HG03135 (cell line): ENCODE results near the gene CASP8.
"Not testable (repeated sequence)": the region's sequence is repeated elsewhere in the genome, so short reads cannot be mapped to it uniquely, and the experiment has no call there.

ENCODE experiments used
- ATAC-seq: cut with Tn5 transposase; IDR thresholded peaks from one replicate; pipeline ENCODE4 v1.9.1; 2021; ENCODE audit warnings: mild to moderate bottlenecking, moderate library complexity; ENCODE audit not compliant: unreplicated experiment

CASP8 gene

DNA sequence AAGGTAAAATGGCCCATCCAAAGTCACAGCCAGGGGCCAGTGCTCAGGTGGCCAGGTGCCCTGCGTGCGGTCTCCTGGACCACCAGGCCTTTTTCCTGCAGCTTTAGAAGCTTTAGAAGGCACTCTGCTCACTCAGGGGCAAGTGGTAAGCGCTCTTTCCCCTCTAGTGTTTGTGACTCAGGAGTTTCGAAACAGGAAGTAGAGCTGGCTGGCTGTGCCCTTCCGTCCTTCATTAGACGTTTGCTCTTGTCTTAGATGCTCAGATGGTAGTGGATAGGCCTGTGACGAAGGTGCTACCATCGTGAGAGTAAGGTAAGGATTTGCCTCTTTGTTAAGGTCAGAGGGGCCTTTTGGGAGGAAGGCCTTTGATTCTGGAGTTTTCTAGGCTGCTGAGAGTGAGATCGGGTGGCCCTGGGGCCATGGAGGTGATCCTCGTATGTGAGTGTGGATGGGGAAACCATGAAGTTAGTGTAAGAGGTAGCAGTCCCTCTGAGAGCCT is at the start of gene CASP8:
CASP8 (plus strand) TSS at position 235 of the 499 bp plus-strand sequence. CDS start 5,951 bp downstream, outside the sequence.
- peak; percentile 22 for ATAC-seq

DNA sequence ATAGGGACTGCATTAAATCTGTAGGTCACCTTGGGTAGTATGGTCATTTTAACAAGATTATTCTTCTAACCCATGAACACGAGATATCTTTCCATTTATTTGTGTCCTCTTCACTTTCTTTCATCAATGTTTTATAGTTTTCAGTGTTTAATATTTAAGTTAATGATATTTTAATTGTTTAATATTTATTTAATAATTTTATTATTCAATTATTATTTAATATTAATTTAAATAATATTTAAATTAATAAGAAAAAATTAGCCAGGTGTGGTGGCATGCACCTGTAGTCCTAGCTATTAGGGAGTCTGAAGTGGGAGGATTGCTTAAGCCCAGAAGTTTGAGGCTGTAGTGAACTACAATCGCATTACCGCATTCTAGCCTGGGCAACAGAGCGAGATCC is 44.4 kb upstream of the CASP8 start:
- ATAC-seq, result no peak

DNA sequence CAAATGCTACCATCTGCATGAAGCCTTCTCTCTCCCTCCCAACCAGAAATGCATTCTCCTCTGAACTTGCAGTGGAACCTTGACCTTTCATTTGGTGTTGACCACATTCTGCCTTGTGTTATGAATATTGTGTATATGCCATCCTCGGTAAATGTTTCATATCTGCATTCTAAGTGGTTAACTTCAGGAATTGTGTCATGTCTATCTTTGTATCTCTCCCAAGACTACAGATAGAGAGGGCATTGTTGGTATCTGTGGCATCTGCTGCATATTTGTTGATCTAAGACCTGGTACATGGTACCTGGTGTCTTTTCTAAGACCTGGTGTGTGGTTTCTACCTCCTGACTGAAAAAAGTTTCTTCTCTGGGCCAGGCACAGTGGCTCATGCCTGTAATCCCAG is 43.4 kb upstream of the CASP8 start:
- no peak for ATAC-seq

DNA sequence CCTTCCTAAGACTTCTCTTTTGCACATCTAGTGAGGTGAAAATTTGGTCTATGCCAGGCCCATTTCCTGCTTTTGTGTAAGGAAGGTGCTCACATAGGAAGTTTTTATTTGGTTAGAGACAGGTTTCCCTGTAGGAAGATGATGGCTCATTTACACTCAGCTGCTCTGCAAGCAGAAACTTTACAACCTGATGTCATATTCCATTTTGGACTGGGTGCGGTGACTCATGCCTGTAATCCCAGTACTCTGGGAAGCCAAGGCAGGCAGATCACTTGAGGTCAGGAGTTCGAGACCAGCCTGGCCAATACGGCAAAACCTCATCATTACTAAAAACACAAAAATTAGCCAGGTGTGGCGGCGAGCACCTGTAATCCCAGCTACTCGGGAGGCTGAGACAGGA is 41.6 kb upstream of the CASP8 start:
- ATAC-seq, result no peak

DNA sequence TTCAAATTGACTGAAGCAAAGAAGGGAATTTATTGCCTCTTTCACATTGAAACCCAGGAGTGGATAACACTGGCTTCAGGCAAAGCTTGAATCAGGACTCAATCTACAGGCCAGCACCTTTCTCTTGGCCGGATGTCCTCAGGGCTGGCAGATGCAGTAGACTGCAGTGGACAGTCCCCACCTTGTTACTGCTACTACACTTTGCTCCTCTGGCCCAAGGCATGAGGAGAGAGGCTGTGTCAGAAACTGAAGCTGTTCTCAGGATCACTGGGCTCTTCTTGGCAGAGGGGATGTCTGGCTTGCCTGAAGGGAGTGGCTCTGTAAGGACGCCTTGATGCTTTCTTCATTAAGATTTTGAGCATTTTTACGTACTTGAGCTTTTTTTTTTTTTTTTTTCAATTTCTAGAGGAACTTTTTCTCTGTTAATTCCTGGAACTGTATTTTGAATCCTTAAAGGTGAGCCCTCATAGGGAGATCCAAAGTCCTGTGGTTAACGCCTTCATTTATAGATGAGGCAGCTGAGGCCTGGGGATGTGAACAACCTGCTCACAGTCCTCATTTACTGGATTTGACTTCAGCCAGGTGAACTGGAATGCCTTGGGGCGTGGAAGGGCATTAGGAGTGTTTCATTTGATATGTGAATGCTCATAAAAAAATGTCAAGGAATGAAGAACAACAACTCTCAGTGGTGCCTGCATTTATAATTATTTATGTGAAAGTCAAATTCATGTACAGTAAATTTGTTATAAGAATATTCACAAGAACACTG is 40.8 kb upstream of the CASP8 start:
- no peak for ATAC-seq

DNA sequence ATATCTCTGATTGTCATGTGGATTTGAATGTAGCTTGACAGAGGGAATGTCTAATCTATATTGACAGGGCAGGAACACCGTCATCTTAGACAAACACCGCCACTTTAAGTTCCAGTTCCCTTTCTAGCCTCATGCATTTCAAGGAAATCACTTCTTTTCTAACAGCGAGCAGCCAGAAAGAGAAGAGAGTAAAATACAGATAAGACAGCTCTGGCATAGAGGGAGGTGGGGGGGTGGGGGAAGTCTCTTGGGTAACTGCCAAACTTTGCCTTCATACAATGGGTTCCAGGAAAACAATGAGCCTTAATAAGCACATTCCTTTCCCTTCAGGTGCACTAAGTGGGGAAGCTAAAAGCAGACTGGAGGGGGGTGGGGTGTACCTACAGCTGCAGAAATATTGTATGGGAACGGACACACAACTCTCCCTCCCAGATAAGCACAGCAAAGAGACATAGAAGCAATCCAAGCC is 40.2 kb upstream of the CASP8 start:
- ATAC-seq, result no peak

DNA sequence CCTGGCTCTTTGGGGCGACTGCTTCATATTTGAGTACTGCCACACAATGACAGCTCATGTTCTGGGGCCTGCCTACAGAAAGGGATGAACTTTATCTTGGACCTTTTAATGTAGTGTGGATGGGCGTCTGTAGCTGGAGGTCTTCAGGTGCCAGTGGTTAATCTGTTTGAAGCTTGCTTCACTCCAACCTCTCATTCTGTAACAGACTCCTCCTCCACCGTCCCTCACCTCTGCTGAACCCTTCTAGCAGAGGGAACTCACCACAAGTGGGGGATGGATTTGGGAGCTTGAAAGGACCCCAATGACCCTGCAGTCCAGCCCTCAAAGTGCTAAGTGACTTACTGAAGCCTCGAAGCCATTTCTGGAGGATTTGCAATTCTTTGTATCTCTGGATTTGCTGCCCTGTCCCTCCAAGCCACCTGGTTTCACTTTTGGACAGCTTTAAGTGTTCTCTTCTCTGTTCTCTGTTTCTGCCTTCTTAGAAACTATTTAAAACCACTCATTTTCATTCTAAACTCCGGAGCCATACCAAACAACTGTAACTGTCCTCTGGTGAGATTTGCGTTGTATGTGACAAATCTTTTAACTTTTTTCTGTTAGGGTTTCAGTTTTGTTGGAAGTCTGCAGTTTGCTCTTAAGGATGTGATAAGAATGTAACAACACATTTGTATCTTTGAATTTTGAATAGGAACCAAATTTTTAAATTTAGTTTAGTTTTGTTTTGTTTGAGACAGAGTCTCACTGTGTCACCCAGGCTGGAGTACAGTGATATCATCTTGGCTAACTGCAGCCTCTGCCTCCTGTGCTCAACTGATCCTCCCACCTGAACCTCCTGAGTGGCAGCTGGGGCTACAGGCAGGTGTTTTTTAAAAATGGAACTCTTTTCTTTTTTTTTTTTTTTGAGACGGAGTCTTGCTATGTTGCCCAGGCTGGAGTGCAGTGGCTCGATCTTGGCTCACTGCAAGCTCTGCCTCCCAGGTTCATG is 37.0 kb upstream of the CASP8 start:
- ATAC-seq, result peak; percentile 86

DNA sequence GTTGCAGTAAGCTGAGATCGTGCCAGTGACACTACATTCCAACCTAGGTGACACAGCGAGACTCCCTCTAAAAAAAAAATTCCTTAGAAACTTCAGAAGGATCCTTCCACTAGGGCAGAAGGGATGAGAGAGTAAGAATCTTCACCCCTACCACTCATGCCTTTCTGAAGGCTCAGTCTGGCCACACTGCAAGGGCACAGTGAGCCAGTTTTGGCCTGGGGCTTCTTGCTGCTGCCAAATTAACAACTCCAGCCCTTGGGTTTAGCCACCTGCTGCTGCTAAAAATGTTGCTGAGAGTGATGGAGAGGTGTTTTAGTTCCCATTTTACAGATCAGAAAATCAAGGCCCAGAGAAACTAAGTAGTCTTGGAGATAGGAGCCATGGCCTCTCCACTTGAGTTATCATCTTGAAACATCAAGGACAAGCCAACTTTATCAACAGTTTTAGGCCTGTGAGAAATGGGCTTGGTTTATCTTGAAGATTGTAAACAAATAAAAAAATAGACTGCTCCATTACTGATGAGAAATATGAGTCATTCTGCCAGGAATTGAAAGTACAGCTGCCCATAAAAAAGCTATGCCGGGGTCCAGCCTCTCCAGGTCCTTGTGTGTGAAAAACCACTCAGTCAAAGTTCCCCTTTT is 31.9 kb upstream of the CASP8 start:
- no peak for ATAC-seq

DNA sequence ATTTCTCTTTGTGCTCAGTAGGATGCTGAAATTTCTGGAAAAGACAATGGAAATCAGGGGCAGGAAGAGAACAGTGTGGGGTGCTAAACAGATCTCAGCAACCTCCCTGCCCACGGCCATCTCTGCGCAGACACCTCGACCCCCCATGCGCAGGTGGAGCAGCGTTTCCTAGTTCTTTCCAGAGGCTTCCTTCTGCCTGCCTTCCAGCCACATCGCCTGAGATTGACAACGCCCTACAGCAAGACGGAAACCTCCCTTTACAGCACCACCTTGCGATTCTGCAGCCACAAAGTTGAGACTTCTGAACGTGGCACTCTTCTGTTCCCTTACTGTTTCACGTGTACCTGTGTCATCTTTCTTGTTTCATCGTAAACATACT is 31.4 kb upstream of the CASP8 start:
- no peak for ATAC-seq

DNA sequence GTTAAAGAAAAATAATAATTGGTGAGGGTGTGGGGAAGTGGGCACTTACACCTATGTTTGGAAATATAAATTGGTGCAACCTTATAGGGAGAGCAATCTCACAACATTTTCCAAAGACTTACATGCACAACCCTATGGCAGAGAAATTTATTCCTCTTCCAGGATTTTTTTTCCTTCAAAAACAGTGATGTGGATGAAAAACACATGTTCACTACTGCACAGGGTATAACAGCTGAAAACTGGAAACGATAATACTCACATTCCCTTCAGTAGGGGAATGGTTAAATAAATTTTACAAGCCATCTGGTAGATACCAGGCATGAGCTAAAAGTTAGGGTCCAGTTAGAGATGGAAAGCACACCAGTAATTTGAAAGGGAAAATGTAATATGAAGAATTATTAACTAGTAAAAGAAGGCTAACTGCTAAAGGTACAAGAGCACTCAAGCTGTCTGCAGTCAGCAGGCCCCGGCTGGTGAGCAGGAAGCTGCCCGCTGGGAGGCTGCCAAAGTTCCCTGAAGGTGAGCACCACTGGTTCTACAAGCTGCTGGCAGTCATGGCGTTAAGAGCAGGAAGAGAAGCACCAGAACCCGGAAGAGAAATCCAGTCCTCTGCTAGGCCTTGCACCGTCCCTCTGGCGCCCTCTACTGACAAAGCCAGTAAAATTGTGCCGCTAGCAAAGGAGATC is 28.4 kb upstream of the CASP8 start:
- peak; percentile 50 for ATAC-seq

DNA sequence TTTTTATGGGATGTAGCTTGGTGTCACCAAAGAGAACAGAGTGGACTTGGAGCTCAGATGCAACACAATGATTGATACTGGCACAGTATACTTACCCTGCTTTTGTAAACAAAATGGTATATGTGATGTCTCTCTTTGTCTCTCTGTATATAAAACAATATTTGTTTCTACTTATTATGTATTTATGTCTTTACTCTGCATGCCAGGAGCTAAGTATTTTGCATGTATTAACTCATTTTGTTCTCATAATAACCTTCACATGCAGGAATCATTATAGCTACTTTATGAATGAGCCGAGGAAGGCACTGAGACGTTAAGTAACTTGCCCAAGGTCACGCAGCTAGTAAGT is 27.9 kb upstream of the CASP8 start:
- no peak for ATAC-seq

DNA sequence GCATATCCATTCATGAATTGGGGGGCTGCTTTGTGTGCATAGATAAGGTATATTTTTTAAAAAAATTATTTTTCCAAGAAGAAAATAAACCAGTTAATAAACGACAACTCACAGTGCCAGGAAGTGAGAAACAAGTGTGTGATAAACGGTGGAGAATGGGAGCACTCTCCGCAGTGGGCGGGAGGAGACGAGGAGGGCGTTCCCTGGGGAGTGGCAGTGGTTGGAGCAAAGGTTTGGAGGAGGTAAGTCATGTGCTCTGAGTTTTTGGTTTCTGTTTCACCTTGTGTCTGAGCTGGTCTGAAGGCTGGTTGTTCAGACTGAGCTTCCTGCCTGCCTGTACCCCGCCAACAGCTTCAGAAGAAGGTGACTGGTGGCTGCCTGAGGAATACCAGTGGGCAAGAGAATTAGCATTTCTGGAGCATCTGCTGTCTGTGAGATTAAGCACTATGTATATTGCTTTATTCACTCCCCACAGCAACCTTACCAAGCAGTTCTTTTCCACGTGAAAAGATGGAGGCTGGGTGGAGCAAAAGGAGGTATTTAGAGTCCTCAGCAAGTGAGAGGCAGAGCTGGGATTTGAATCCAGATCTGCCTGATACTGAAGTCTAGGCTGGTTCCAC is 27.0 kb upstream of the CASP8 start:
- ATAC-seq, result peak; percentile 87

DNA sequence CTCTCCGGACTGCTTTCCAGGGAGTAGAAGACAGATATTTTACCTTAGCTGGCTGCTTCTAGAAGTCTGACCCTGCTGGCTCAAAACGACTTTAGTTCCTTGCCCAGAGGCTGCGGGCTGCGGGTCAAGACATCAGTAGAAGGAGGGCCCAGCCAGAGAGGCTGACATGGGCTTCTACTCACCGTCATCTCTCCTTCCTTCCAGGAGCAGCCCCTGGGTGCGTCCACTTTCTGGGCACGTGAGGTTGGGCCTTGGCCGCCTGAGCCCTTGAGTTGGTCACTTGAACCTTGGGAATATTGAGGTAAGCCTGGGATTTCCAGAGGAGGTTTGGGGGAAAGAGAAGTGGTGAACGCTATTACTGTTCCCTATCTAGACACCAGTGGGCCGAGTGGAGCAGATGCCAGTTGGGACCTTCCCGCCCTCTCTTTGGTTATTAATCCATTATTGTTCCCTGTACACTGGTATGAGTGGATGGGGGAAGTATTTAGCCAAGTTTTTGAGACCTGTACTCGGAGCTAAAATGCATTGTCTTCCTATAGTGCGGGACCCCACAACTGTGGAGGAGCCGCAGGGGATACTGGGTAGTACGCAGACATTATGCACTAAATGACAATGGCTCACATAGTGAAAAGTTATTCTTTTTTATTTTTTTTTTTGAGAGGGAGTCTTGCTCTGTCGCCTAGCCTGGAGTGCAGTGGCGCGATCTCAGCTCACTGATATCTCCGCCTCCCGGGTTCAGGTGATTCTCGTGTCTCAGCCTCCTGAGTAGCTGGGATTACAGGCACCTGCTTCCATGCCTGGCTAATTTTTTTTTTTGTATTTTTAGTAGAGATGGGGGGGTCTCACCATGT is 26.3 kb upstream of the CASP8 start:
- ATAC-seq, result peak; percentile 17

DNA sequence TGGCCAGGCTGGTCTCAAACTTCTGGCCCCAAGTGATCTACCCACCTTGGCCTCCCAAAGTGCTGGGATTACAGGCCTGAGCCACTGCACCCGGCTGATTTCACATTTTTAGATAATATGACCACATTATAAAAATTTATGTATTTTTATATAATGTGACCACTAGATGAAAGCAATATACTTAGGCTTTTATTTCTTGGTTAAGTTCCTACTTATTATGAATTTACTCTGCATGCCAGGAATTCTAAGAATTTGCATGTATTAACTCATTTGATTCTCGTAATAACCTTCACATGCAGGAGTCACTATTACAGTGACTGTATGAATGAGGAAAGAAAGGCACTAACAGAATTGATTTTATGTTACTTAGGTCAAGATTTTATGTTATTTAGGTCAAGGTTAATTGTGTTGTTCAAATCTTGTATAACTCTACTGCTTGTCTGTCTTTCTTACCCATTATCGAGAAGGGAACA is 25.6 kb upstream of the CASP8 start:
- no peak for ATAC-seq

DNA sequence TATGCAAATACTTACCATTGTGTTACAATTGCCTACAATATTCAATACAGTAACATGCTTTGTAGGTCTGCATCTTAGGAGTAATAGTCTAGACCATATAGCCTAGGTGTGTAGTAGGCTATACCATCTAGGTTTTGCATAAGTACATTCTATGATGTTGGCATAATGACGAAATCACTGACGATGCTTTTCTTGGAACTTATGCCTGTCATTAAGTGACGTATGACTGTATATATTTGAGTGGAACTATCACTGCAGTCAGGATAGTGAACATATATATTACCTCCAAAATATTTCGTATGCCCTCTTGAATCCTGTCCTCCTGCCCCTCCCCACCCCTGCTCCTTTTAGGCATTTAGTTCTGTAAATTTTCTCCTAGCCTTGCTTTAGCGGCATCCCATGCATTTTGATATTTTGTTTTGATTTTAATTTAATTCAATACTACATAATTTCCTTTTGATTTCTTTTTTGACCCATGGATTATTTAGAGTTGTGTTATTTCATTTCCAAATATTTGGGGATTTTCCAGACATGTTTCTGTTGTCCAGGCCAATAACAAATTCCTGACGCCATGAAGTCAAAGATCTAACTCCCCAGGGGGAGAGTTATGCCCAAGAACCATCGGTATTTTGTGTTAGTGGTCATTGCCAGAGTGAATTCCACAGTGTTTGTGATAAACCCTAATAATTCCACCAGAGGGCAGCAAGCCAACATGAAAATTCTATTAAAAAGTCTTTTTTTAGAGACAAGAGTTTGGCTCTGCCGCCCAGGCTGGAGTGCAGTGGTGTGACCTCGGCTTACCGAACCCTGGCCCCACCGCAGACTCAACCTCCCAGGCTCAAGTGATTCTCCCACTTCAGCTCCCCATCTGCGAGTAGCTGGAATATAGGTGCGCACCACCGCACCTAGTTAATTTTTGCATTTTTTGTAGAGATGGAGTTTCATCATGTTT is 24.2 kb upstream of the CASP8 start:
- ATAC-seq, result no peak

DNA sequence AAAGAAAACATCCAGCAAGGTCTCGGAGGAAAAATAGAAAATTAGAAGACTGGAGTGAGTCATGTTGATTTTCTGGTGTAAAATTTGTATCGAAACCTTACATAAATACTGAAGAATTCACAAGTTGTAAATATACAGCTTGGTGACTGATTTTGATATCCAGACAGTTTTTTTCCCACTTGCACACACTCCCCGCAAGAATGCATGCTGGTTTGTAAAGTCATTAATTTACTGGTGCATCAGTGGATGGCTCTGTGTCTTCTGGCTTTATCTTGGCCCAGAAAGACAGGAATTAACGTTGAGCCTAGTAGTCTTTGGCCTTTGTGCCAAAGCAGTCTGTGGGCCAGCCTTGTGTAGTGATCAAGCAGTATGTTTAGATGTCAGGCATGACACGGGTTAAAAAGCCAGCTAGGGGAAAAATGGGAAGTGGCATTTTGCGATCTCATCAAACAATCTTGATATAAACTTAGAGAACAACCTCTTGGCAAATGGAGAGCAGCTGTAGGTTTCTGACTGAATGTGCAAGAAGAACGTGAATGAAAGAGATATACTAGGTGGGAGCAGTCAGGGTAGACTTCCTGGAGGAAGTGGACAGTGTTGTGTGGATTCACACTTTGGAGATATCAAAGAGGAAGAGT is 22.7 kb upstream of the CASP8 start:
- no peak for ATAC-seq

DNA sequence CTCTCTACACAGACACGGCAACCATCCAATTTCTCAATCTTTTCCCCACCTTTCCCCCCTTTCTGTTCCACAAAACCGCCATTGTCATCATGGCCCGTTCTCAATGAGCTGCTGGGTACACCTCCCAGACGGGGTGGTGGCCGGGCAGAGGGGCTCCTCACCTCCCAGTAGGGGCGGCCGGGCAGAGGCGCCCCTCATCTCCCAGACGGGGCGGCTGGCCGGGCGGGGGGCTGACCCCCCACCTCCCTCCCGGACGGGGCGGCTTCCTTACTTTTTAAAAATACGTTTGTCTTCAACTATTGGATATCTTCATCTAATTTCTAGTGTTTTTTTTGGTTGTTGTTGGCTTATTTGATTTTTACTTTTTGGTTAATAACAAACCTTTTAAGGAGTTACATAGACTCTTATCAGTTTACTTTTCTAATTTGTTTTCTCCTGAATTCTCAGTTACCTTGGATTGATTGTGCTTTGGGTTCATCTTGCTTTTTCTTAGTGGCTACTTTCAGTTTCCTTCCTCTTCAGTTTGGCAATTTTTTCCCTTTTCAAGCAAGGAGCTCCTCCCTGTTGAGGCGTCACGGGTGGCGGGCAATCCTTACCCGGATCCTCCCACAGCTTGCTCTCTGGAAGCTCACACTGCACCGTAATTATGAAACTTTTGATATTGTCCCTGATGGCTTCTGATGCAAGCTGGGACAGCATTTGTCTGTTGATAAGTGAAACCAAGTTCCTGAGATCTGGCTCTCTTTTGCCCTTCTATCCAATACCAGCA is 21.0 kb upstream of the CASP8 start:
- not testable (repeated sequence) for ATAC-seq
